Lower leg skin (tissue), 3 donors: ENCODE results near the gene MMD.

ENCODE experiments used
- POLR2A ChIP-seq, 2 donors: fragments of 450-650 bp; IDR thresholded peaks; one replicate each; pipeline ENCODE4 v1.6.1; 2016 to 2017; ENCODE audit warnings: antibody characterized with exemption in 2 of 2, mild to moderate bottlenecking in 1 of 2, moderate library complexity in 1 of 2
- TF ChIP-seq, protein P1 (sequence below), 3 donors: fragments of 450-650 bp; IDR thresholded peaks; one replicate each; pipeline ENCODE4 v1.5.1; 2016; ENCODE audit warnings: antibody characterized with exemption in 3 of 3, mild to moderate bottlenecking in 3 of 3, moderate library complexity in 2 of 3

DNA sequence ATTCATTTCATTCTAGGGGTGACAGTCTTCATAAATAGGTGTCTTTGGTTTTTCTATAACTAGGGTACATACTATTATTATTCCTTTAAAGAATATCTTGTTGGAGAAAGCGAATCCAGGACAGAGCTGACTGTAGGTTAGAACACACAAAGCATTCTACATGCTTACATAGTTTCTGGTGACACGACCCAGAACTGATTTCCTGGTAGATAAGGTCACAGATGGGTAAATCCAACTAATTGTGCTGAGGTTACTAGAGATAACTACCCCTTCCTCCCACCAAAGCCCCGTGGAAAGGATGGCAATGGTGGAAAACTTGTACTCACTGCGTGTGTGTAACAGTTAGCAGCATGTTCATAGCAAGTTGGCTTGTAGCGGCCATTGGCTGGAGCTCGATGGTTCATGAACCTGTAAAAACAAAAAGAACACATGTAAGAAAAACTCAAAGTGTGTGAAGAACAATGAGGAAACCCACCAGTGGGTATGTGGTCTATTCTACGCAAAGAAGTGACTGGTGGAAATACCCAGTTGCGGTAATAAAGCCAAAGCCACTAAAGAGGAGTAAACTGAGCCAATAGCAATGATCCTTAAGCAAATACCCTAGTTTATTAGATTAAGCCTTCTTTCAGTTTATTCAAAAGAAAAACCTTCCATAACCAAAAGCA, 7.7 kb downstream of the MMD start:
- TF ChIP-seq, protein P1, sequence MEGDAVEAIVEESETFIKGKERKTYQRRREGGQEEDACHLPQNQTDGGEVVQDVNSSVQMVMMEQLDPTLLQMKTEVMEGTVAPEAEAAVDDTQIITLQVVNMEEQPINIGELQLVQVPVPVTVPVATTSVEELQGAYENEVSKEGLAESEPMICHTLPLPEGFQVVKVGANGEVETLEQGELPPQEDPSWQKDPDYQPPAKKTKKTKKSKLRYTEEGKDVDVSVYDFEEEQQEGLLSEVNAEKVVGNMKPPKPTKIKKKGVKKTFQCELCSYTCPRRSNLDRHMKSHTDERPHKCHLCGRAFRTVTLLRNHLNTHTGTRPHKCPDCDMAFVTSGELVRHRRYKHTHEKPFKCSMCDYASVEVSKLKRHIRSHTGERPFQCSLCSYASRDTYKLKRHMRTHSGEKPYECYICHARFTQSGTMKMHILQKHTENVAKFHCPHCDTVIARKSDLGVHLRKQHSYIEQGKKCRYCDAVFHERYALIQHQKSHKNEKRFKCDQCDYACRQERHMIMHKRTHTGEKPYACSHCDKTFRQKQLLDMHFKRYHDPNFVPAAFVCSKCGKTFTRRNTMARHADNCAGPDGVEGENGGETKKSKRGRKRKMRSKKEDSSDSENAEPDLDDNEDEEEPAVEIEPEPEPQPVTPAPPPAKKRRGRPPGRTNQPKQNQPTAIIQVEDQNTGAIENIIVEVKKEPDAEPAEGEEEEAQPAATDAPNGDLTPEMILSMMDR (IDR thresholded peaks at IDR 0.05) = no peak
- no peak for TF ChIP-seq POLR2A (IDR thresholded peaks at IDR 0.05)
